ENCODE results near the gene PFKM. TPM values are rescaled to one million over a fixed set of nuclear protein-coding genes. Genes with fewer than 3 reads are reported as not detected.
A peak's percentile ranks its signal among the peaks of the same experiment; 100 is the strongest.

Gene PFKM
- total and polyA plus RNA-seq, 3 donors from 2014 or later = 99.6 to 190 (median 104) TPM

- TF ChIP-seq CTCF (IDR thresholded peaks at IDR 0.05) = no peak
- TF ChIP-seq POLR2A (IDR thresholded peaks at IDR 0.05) = no peak
- no peaks in the 10 kb centered on the region for H3K27me3 ChIP-seq
- no peak overlapping the region for H3K27ac ChIP-seq
- no peak overlapping the region for H3K4me3 ChIP-seq
- H3K4me1 ChIP-seq = no peaks in the 10 kb centered on the region
- no peak for DNase-seq
- 89 to 92% methylated on average over 5 of the region's 5 CpGs for WGBS, 2 donors
- intact Hi-C loops (cut with DNase I; ENCODE audit: low total_unique reads) = no loop called here
- no peaks in the 10 kb centered on the region for H3K36me3 ChIP-seq (ENCODE audit: low read depth, missing control alignments)
- H3K9me3 ChIP-seq = no peaks in the 10 kb centered on the region
These were observed 38.9 kb upstream of the PFKM start for GRCh38 chr12:48080285-48080684.

- 95 to 100% methylated on average over 3 of the region's 3 CpGs for WGBS, 2 donors
- no peaks in the 10 kb centered on the region for H3K9me3 ChIP-seq
These were observed 38.3 kb upstream of the PFKM start for GRCh38 chr12:48080821-48081220.

GRCh38 chr12:48084066-48084465 is 35.1 kb upstream of the PFKM start:
- intact Hi-C loops (cut with DNase I; ENCODE audit: low total_unique reads) = no loop called here
- WGBS, 2 donors = 24 to 54% methylated on average over 1 of the region's 1 CpG

More at GRCh38 chr12:48080821-48081220, 38.3 kb upstream of the PFKM start:
- Histone ChIP-seq H3K4me3 (no peak overlapping the region), H3K27me3 (no peaks in the 10 kb centered on the region), H3K4me1 (no peaks in the 10 kb centered on the region), H3K36me3 (ENCODE audit: low read depth, missing control alignments) (no peaks in the 10 kb centered on the region), H3K27ac (no peak overlapping the region)
- TF ChIP-seq POLR2A (IDR thresholded peaks at IDR 0.05) = no peak
- TF ChIP-seq CTCF (IDR thresholded peaks at IDR 0.05) = no peak
- no peak for DNase-seq
- intact Hi-C loops (cut with DNase I; ENCODE audit: low total_unique reads) = no loop called here

GRCh38 chr12:48084841-48085460 is 34.2 kb upstream of the PFKM start:
- 89% methylated on average over 12 of the region's 12 CpGs for WGBS, 2 donors

More at GRCh38 chr12:48084066-48084465, 35.1 kb upstream of the PFKM start:
- Histone ChIP-seq H3K27me3 (no peaks in the 10 kb centered on the region), H3K36me3 (ENCODE audit: low read depth, missing control alignments) (no peaks in the 10 kb centered on the region), H3K27ac (no peak overlapping the region), H3K9me3 (no peaks in the 10 kb centered on the region), H3K4me3 (no peak overlapping the region), H3K4me1 (no peaks in the 10 kb centered on the region)
- no peak for DNase-seq
- TF ChIP-seq CTCF (IDR thresholded peaks at IDR 0.05) (peak; percentile 4 to 39 (median 30)), POLR2A (IDR thresholded peaks at IDR 0.05) (no peak)

More at GRCh38 chr12:48084841-48085460, 34.2 kb upstream of the PFKM start:
- intact Hi-C loops (cut with DNase I; ENCODE audit: low total_unique reads) = no loop called here
- Histone ChIP-seq H3K4me1 (no peaks in the 10 kb centered on the region), H3K4me3 (no peak overlapping the region), H3K27me3 (no peaks in the 10 kb centered on the region), H3K9me3 (no peaks in the 10 kb centered on the region), H3K27ac (no peak overlapping the region), H3K36me3 (ENCODE audit: low read depth, missing control alignments) (no peaks in the 10 kb centered on the region)
- TF ChIP-seq POLR2A (IDR thresholded peaks at IDR 0.05) = no peak
- no peak for TF ChIP-seq CTCF (IDR thresholded peaks at IDR 0.05)
- DNase-seq = no peak

Data from testis (tissue), 3 donors.